ENCODE data around the gene TBC1D17.

The TBC1D17 gene

DNA sequence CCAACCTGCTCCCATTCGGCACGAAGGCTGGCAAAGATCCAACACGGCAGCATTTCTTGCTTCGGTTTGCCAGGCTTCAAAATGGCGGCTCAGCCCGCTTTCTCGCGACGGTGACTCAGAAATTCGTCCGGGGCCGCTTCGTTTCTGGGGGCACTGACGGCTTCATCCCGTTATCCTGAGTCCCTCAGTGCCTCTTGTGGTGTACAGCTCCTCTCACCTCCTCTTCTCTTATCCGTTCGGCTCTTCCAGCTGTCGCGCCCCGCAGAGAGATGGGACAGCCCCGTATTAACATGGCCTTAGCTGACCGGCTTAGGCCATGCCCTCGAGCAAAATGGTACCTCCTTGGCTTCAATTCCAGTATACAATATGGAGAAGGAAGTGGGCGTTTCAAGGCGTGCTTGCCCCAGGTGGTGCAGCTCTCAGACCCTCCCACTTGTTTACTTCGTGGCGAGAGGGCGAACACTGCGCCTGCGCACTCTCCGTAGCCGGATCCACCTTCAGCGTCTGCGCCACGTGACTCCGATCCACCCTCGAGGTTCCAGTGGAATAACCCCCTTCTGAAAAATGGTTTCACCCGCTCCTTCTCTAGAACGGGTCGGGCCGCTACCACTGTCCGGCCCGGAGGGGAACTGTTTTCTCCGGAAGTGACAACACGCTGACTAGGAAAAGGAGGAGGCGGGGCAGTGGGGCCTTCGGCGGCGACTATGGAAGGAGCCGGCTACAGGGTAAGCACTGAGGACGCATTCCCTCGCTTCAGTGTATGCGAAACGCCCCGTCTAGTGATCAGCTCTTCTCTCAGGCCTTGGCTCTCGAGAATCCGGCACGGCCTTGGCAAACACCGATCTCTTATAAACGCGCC is at the start of gene TBC1D17, which contains the start of gene AKT1S1:
Gene TBC1D17, plus strand, starts transcription at position 683 of the 859 bp plus-strand sequence. Its CDS starts 22 bp downstream, at position 705.
Gene AKT1S1, minus strand, starts transcription at position 336 of the 859 bp plus-strand sequence. CDS start 4,060 bp downstream, outside the sequence.
- DNase-seq (ENCODE audit: low read depth in 1 of 2, low spot score in 1 of 2) = peak; percentile 91 to 95

DNA sequence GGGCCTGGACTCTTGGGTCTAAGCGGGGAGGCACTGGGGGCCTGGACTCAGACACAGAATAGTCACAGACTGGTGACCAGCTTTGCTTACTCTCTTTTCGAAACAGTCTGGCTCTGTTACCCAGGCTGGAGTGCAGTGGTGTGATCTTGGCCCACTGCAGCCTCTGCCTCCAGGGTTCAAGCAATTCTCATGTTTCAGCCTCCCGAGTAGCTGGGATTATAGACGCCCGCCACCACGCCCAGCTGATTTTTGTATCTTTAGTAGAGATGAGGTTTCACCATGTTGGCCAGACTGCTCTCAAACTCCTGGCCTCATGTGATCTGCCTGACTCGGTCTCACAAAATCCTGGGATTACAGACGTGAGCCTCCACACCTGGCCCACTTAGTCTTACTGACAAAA is 48.3 kb upstream of the TBC1D17 start:
- DNase-seq (ENCODE audit: low read depth in 1 of 2, low spot score in 1 of 2) = no peak

DNA sequence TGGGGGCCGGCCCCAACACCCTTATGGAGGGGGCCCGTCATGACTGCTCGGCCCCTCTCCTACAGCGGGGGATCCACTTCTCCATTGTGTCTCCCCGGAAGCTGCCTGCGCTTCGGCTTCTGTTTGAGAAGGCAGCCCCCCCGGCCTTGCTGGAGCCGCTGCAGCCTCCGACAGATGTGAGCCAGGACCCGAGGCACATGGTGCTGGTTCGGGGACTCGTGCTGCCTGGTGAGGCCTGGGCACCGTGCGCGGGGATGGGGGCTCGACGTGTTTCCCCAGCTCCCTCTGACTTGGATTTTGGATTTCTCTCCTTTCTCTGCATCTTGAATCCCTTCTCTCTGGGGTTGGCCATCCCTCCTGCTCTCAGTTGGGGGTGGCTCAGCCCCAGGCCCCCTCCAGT is 47.8 kb upstream of the TBC1D17 start:
- DNase-seq (ENCODE audit: low read depth in 1 of 2, low spot score in 1 of 2) = no peak

DNA sequence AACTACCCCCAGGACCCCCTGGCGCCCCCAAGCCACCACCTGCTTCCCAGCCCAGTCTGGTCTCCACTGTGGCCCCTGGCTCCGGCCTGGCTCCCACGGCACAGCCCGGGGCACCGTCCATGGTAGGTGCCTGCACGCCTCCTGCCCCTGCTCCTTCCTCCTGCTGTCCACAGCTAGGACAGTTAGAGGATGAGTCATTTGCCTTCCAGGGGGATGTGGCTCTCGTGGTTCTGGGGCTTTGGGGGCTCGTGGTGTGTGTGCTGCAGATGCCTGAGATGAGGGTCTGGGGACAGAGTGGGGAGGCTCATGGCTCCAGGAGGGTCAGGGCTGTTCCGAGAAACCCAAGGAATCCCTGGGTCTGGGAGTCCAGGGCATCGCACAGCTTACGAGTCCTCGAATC is 46.7 kb upstream of the TBC1D17 start:
- no peak for DNase-seq (ENCODE audit: low read depth in 1 of 2, low spot score in 1 of 2)

DNA sequence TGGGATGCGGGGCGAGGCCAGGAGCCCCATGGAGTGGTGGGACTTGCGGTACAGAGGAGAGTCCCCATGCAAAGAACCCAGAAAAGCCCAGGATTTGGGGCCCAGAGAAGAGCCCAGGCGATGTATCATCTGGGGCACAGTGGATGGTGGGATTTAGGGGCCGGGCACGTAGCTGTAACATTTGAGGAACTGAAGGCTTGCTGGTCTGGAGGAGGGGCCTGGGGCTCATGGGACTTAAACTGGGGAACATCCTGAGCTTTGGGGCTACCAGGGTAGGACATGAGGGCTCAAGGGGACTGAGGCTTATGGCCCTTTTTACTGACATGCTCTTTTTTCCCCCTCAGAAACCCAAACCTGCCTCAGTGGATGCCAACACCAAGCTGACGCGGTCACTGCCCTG is 45.9 kb upstream of the TBC1D17 start:
- DNase-seq (ENCODE audit: low read depth in 1 of 2, low spot score in 1 of 2) = no peak

DNA sequence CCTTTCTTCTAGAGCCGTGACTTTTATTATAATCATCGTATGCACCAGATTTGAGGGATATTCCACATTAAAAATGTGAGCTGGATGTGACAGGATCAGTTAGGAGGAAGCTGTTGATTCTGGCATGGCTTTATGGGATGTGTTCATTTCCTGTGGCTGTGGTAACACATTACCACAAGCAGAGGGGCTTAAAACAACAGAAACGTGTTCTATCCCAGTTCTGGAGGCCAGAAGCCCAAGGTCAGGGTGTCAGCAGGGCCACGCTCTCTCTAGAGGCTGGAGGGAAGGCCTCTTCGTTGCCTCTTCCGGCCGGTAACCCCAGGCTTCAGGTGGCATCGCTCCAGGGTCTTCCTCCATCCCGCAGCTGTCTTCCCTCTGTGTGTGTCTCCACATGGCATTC is 44.9 kb upstream of the TBC1D17 start:
- no peak for DNase-seq (ENCODE audit: low read depth in 1 of 2, low spot score in 1 of 2)

DNA sequence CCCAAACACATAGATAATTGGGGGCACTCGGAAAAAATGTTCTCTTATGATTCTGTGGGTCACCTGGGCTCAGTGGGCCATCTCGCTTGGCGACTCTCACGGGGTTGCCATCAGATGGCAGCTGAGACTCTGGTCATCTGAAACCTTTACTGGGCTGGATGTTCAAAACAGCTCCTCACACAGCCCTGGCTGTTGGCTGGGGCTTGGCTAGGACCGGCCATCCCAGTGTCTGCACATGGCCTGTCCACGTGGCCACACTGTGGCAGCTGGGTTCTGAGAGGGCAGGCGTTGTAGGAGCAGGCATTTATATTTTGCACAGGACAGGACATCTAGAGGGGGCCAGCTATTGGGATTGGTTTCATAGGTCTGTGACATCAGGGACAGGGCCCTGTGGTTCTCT is 43.9 kb upstream of the TBC1D17 start:
- DNase-seq (ENCODE audit: low read depth in 1 of 2, low spot score in 1 of 2) = no peak

DNA sequence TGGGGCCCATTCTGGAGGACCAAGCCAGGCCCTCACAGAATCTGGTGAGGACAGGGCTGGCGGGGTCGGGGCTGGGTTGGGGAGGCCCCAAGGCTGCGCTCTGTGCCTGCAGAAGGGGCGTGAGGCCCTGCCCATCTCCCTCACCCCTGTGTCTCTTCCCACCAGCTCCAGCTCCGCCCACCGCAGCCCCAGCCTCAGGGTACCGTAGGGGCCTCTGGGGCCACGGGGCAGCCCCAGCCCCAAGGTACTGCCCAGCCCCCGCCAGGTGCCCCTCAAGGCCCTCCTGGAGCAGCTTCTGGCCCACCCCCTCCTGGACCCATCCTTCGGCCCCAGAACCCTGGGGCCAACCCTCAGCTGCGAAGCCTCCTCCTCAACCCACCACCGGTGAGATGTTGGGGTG is 41.9 kb upstream of the TBC1D17 start:
- DNase-seq (ENCODE audit: low read depth in 1 of 2, low spot score in 1 of 2) = no peak

DNA sequence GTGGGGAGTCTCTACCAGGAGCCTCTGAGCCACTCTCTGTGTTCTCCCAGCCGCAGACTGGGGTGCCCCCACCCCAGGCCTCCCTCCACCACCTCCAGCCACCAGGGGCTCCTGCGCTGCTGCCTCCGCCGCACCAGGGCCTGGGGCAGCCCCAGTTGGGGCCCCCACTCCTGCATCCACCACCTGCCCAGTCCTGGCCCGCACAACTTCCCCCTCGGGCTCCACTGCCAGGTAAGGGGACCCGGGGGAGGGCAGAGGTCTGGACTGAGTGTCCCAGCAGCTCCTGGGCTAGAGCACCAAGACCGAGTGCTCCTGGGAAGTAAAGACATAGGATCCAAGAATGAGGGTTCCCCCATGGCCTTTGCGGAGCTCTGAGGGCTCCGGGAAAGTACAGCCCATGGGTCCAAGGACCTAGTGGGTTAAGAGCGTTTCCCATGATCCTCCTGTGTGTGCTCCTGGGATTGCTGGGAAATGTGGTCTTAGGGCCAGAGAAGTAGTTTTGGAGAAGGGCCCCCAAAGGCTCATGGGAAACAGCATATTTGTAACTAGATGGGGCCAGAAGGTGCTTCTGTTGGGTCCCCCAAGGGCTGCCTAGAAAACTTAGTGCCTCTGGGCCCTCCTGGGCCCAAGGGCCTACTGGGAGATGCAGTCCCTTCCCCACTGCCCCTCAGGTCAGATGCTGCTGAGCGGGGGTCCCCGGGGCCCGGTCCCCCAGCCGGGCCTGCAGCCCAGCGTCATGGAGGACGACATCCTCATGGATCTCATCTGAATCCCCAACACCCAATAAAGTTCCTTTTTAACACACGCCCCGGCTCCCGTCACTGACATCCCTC is 41.1 kb upstream of the TBC1D17 start:
- no peak for DNase-seq (ENCODE audit: low read depth in 1 of 2, low spot score in 1 of 2)

DNA sequence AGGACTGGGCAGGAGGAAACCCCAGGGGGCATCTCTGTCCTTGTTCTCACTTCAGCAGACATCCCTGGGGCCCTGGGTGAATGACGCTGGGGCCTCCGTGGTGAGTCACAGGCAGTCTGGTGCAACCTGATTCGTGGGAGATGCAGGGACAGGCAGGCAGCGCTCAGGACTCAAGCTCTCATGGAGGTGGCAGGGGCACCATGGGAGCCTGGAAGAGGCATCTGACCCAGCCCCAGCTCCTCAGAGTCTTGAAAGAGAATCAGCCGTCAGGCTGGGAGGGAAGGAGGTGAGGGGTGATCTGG is 40.5 kb upstream of the TBC1D17 start:
- DNase-seq (ENCODE audit: low read depth in 1 of 2, low spot score in 1 of 2) = no peak

DNA sequence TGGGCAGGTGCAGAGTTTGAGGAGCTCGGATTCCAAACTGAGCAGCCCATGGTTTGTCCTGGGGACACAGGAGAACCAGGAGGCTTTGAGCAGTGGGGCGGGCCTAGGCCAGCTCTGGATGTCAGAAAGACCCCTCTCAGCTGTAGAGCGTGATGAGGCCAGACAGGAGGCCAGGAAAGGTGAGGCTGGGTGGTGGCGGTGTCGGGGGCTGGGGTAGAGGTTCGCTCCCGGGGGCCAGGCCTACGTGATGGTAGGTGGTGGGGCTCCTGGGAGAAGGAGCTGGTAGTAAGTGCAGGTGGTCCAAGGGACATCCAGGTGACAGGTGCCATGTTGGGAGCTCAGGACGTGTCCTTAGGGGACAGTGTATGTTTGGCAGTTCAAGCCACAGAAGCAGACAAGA is 40.1 kb upstream of the TBC1D17 start:
- DNase-seq (ENCODE audit: low read depth in 1 of 2, low spot score in 1 of 2) = no peak

DNA sequence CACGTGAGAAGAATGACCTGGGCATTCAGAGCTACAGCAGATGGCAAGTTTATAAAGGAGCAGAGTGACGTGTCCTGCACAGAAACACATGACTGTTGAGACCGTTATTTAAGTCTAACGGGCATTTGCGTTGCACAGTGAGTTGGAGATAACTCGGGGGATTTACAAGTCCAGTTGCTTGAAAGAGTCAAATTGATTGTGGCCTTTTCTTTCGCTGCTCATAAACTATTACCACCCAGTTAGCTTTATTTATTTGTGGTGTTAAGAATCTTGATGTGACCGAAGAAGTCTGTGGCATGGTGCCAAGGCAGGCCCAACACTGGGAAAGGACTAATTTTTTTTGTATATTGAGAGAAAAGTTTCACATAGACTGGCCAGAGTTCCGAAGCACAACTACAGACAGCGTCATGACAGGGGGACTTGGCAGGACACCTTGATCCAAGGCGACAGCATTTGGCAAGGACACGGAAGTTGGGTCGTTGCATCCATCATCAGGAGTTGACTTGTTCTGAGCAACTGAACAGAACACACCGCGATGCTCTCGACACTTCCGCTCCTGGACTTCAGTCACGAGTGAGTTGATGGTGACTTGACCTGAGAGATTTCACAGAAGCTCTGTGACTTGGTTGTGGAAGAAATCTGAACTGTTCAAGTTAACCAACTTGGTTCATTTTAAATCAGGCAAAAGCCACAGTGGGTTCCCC is 38.5 kb upstream of the TBC1D17 start:
- DNase-seq (ENCODE audit: low read depth in 1 of 2, low spot score in 1 of 2) = no peak

DNA sequence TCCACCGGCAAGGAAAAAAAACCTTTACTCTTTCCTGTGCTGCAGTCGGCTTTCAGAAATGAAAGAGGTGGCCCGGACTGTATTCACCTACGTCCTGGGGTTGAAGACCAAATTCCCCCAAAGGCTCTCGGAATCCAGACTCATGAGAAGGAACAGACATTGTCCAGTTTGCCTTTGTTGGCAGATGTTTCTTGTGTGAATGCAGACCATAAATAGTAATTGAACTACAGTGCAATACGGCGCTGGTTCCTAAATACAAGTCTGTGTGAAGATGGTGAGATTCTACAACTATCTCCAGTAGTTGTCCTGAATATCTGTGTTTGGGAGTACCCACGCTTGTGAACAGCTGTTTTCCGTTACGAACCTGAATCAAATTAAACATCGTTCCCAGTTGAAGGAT is 37.8 kb upstream of the TBC1D17 start:
- no peak for DNase-seq (ENCODE audit: low read depth in 1 of 2, low spot score in 1 of 2)

DNA sequence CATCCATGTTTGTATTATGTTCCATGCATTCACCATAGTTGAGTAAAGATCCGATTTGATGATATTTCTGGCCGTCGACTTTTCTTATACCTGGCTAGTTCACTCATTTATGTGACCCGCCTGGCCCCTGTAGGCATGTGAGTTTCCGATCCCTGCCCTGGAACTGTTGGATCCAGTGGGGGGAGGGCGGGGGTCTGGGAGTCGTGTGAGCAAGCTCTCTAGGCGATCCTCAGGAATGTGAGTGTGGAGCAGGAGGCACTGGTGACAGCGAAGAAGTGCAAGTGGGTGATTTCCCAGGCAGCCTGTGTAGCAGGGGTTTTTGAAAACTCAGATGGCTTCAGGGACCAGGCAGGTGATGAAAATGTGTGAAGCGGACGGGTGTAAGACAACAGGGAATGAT is 37.2 kb upstream of the TBC1D17 start:
- DNase-seq (ENCODE audit: low read depth in 1 of 2, low spot score in 1 of 2) = no peak

DNA sequence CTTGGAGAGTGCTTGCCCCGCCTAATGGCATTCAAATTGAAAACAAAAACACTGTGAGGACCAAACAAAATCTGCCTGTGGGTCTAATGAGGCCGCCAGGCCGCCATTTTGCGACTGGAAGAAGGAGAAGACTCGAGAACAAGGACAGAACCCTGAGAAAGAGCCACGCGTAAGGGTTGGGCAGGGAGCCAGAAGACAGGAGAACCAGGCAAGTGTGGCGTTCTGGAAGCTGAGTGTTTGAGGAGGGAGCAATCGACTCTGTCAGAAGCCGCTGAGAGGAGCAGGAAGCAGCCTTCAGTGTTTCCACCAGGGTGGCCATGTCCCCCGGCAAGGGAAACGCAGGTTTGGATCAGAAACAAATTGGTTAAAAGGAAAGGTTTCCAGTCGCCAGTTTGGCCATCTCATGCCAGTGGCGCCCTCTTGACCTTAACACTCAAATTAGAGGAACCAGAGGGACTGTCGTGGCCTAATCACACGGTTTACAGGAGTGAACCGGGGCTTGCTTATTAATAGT is 36.7 kb upstream of the TBC1D17 start:
- no peak for DNase-seq (ENCODE audit: low read depth in 1 of 2, low spot score in 1 of 2)

DNA sequence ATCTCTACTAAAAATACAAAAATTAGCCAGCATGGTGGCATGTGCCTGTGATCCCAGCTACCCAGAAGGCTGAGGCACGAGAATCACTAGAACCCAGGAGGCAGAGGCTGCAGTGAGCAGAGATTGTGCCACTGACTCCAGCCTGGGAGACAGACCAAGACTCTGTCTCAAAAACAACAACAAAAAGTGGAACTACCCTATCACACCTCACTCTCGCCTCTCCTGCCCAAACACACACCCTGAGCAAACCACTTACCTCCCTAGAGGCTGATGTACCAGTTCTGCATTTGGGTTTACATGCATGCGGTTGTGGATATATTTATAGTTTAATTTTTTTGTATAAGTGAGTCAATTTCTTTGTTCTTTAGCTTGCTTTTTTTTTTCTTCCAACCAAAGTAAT is 34.2 kb upstream of the TBC1D17 start:
- no peak for DNase-seq (ENCODE audit: low read depth in 1 of 2, low spot score in 1 of 2)

DNA sequence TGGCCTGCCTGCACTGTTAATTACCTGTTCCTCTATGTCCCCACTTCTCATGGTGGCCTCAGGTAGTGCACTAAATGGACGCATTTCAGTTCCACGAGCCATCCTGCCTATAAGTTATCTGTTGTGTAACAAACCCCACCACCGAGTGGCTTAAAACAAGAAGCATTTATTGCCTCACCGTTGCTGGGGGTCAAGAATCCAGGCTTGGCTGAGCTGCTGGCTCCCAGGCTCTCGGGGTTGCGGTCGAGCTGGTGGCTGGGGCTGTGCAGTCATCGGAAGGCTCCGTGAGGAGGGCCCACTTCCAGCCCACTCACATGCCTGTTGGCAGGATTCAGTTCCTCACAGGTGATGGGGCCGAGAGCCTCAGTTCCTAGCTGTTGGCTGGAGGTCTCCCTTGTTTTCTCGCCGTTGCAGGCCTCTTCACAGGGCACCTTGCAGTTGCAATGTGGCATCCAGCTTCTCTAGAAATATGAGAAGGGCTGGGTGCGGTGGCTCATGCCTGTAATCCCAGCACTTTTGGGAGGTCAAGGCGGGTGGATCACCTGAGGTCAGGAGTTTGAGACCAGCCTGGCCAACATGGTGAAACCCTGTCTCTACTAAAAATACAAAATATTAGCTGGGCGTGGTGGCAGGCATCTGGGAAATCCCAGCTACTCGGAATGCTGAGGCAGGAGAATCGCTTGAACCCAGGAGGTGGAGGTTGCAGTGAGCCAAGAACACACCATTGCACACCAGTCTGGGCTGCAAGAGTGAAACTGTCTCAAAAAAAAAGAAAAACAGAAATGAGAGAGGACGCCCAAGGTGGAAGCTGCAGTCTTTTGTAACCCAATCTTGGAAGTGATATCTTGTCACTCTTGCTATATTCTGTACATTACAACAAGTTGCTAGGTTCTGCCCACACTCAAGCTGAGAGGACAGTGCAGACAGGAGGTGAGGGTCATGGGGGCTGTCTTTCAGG is 33.1 kb upstream of the TBC1D17 start:
- no peak for DNase-seq (ENCODE audit: low read depth in 1 of 2, low spot score in 1 of 2)

DNA sequence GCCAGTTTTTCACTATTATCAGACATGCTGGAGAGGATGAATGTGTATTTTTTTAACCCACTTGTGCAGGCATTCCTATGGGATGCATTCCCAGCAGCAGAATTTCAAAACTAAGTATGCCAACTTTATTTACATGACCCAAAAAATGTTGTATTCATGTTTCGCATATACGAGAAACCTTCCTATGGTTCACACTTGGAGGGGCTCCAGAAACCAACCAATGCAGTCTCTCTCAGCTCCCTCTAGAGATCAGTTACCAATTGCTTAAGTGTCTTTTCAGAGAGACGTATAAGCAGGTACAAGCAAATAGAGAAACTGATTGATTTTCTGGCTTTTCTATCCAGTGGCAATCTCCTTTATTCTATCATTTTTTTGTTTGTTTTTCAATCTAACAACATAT is 32.1 kb upstream of the TBC1D17 start:
- DNase-seq (ENCODE audit: low read depth in 1 of 2, low spot score in 1 of 2) = no peak

DNA sequence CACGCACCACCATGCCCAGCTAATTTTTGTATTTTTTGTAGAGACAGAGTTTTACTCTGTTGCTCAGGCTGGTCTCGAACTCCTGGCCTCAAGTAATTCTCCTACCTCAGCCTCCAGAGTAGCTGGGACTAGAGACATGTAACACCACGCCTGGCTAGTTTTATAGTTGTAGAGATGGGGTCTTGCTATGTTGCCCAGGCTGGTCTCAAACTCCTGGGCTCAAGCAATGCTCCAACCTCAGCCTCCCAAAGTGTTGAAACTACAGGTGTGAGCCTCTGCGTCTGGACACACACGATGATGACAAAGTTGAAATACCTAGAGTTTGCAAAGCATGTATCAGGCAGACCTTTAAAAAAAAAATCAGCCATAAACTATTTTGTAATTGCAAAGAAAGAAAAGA is 31.1 kb upstream of the TBC1D17 start:
- DNase-seq (ENCODE audit: low read depth in 1 of 2, low spot score in 1 of 2) = no peak

Data from stimulated activated CD4-positive, alpha-beta T cell treated with anti-CD3 and anti-CD28 coated beads, Interleukin-15, amount 100 ng/mL, for 1 hour (primary cell).